Renal pelvis (tissue), 4 donors: ENCODE measurements around the gene L3MBTL3. TPM values are rescaled to one million over a fixed set of nuclear protein-coding genes. Genes with fewer than 3 reads are reported as not detected.
"Not testable (repeated sequence)": the region's sequence is repeated elsewhere in the genome, so short reads cannot be mapped to it uniquely, and the experiment has no call there.

Experiments
- DNase-seq: peaks from one replicate; pipeline ENCODE4 v3.0.0-alpha.2; 2013
- polyA plus RNA-seq, 3 donors: library from polyadenylated mRNA; unstranded; fragments of 120-200 nt; gene quantifications; one replicate each; pipeline ENCODE4 v1.2.1, GENCODE V29; 2013; ENCODE audit not compliant: insufficient read length in 3 of 3

The L3MBTL3 gene
- polyA plus RNA-seq, 3 donors, result 17.3 to 24.1 (median 21.0) TPM

- not testable (repeated sequence) for DNase-seq
Observed at GRCh38 chr6:130173377-130174004, 155.1 kb downstream of the L3MBTL3 start.

GRCh38 chr6:130176378-130176777 lies 158.0 kb downstream of the L3MBTL3 start:
- DNase-seq, result no peak

GRCh38 chr6:130178692-130179091 lies 160.3 kb downstream of the L3MBTL3 start:
- no peak for DNase-seq

- DNase-seq, result no peak
Observed at GRCh38 chr6:130182466-130182865, 164.1 kb downstream of the L3MBTL3 start.

GRCh38 chr6:130183271-130184222 lies 165.2 kb downstream of the L3MBTL3 start:
- no peak for DNase-seq

- no peak for DNase-seq
Observed at GRCh38 chr6:130185658-130186057, 167.3 kb downstream of the L3MBTL3 start.

- no peak for DNase-seq
Observed at GRCh38 chr6:130187335-130188206, 169.2 kb downstream of the L3MBTL3 start.

- DNase-seq, result no peak
Observed at GRCh38 chr6:130188207-130188899, 170.0 kb downstream of the L3MBTL3 start.

- no peak for DNase-seq
Observed at GRCh38 chr6:130189531-130190397, 171.4 kb downstream of the L3MBTL3 start.

Other genes starting within 250 kb of the L3MBTL3 start
- not detected for gene TMEM244, start 157.3 kb upstream of the L3MBTL3 start, polyA plus RNA-seq
- gene SAMD3, start 204.4 kb downstream of the L3MBTL3 start, polyA plus RNA-seq, result 1 to 10 TPM in 1 of 3 donors, under 1 TPM in 2; 0.64 to 1.0 (median 0.90) TPM